Stimulated activated CD4-positive, alpha-beta T cell treated with anti-CD3 and anti-CD28 coated beads, TNF-alpha, amount 100 ng/mL, for 48 hours (primary cell): ENCODE measurements around the gene CFAP221.

Experiments used
- DNase-seq, 3 donors: peaks; one replicate each; pipeline ENCODE4 v3.0.0-alpha.2; 2020; ENCODE audit warnings: low read depth in 3 of 3

CFAP221 gene

DNA sequence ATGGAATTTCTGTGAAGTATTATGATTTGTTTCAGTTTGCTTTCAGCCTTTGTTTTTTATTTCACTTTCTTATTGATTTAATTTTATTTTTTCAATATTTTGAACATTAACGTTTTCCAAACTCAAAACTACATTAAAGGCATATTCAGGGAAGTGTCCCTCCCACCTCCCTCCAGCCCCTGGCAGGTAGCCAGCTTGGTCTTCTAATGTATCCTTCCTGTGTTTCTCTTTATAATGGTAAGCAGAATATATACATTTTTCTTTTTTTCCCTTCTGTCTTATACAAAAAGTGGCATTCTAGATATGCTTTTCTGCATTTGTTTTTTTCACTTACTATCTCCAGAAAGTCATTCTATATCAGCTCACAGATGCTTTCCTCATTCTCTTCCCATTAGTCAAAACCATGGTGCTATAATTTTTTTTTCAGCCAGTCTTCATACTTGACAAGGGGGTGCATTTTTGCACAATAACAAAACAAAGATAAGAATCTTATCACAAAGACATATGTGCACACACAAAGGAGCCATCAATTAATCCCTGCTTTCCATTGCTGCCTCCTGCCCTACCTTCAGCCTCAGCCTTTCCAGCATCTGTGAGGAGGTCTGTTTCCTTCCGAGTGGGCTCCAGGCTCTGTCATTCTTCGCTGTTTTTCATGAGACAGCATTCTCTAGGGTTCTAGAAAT, 101.1 kb downstream of the CFAP221 start:
- DNase-seq = no peak

DNA sequence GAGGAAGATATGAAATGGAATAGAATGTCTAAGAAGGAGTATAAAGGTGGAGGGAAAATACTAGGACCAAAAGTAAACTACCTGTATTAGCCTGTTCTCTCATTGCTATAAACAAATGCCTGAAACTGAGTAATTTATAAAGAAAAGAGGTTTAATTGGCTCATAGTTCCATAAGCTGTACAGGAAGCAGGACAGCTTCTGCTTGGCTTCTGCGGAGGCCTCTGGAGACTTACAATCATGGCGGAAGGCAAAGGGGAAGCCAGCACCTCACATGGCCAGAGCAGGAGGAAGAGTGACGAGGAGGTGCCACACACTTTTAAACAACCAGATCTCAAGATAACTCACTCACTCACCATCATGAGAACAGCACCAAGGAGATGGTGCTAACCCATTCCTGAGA, 101.9 kb downstream of the CFAP221 start:
- no peak for DNase-seq

DNA sequence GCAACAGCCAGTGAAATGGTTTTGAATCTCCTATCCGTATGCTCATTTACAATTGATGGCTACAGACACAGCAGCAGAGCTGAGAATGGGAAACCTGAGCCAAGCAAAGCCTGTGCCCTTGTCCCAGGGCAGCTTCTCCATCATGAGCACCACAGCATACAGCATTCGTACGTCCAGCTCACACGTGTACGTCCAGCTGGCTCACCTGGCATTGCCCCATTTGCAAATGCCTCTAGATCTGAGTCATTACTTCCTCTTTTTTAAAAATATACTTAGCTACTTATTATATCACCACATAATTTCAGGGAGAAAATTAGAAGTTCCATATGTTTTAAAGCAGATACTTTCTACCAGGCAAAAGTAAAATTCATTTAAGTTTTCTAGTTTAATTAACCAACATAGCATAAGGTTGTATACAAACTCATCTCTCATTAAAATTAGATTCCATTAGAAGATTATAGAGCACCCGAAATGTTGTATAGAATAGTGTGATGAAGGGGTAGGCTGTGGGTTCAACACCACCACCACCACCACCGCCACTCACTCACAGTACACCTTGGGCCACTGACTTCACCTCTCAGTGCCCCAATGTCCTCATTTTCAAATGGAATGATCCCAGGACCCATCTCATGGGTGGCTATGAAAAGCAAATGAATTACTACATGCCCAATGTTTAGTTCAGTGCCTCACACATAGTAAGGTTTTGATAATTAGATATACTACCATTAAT, 103.4 kb downstream of the CFAP221 start:
- no peak for DNase-seq

DNA sequence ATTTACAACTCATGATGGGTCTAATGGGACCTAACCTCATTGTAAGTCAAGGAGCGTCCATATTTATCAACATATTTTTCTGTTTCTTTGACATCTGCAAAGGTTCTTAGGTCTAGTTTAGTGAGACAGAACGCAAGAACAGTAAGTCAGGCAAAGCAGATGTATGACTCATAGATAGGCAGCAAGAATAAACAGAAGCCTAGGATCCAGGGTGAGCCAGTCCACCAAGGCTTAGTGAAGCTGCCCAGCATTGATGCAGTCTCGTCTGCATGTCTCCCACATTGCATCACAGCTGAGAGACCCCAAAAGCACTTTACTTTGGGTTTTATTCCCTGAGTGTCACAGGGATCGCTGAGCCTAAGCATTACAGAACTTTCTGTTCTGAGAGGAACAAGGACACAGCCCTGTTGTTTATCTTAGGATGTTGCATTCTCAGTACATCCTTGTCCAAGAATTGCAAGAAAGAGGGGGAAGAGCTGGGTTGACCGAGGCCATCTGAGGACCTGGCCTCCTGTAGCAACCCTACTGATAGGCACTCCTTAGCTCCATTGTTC, 105.2 kb downstream of the CFAP221 start:
- DNase-seq = no peak

DNA sequence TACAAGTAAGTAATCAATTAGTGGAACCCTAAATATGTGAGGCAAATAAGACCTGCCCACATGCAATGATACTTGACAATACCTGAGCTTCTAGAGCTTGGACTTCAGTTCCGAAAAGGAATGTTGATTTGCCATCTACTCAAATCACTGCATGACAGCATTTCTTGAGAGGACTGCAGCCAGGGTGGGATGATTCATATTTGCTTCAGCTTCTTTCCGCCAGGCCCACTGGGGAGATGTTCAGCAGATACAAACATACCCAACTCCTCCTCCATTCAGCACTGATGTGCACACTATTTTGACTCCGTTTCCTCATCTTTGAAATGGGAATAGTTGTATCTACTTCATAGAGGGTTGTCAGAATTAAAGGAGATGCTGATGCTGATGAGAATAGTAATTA, 106.0 kb downstream of the CFAP221 start:
- DNase-seq = no peak

DNA sequence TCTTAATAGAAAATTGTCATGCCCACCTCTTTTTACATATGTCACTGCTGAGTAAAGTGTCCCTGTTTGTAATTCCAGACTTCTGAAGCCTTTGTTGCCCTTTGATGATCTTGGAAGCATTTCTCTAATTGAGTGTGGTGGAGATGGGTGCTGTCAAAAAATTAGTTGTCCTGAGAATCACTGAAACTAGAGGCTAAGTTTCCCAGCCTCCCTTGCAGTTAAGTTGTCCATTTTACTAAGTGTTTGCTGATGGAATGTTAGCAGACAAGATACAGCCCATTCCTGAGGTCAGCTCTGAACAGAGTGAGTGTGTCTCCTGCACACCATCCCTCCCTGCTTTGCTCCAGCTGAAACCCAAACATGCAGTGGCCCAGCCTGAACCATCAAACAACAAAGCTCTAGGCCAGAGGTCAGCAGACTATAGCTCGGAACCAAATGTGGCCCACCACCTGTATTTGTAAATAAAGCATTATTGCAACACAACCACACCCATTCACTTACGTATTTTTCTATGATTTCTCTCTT, 106.7 kb downstream of the CFAP221 start:
- no peak for DNase-seq

DNA sequence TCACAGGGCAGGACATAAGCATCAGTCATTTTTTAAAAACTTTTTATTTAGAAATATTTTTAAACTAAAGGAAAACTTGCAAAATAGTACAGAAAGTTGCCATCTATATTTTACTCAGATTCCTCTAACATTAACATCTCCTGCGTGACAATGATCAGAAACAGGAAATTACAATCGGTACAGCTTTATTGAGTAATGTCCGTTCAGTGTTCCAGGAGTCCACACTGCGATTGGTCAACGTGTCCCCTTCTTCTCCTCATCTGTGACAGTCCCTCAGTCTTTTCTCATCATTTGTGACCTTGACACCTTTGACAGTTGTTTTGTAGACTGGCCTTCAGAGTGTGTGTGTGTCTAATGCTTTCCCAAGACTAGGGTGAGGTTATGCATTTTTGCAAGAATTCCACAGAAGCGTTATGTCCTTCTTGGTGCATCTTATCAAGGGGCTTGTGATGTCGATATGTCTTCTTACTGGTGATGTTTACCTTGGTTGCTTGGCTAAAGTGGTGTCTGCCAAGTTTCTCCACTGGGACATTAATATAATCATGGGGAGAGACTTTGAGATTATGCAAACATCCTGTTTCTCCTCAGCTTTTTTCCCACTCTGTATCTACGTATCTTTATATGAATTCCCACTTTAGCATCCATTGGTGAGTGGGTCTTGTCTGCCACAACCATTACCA, 113.4 kb downstream of the CFAP221 start:
- no peak for DNase-seq

DNA sequence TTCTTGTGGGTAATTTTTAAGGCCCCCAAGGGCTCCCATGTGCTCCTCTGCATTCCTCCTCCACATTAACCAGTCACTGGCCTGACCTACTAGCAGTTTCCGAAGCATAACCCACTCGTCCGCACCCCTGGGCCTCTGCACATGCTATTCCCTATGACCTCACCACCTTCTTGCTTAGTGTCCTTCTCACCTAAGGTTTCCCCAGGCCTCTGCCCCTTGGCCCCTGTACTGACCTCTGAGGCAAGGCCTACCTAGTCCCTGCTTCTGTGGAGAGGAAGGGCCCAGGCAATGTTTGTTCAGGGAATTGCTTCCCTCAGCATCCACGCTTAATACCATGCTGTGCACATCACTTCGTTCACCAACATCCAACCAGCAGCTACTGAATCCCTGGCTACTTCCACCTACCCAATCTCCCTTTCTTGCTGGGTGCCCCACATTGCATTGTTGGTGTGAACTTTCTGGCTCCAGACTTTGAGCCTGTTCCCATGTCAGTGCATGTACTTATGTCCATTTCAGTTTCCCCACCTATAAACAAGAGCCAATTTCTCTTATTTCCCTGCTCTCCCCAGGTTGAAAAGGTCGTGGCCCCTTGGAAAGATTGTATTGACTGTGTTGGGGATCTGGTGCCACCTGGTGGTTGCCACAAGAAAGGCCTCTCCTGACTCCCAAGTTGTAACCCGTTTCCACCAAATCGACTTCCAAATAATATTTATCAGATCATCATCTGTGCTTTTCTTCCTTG, 115.5 kb downstream of the CFAP221 start:
- DNase-seq = peak in 1 of 3 donors; percentile 40

DNA sequence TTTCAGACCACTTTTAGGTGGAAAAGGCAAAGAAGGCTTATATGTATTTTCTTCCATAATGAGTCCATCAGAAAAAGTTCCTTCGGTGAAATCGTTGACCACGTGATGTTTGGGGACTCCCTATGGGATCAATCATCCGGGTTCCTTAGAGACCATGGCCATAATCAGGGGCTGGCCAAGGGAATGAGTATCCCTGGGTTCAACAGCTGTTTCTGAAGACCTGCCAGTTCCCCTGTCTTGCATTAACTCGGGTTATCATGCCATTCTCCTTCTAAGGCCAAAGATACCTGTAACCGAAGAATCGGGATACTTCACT, 116.1 kb downstream of the CFAP221 start:
- no peak for DNase-seq

DNA sequence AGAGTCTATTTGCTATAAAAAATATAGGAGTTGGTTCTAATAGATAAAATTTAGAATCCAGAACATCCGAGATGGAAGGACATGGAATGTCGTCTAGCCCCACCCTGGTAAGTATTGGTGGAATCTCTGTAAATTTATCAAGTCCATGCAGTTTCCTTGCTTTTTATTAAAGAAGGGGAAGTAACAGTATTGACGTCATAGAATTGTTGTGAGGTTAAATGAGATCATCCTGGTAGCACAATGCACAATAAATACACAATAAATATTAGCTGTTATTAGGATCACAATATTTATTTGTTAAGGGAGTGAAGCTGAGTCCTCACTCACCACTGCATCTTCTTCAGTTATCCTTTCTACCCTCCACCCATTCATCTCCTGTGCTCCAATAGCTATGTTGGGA, 118.0 kb downstream of the CFAP221 start:
- no peak for DNase-seq

DNA sequence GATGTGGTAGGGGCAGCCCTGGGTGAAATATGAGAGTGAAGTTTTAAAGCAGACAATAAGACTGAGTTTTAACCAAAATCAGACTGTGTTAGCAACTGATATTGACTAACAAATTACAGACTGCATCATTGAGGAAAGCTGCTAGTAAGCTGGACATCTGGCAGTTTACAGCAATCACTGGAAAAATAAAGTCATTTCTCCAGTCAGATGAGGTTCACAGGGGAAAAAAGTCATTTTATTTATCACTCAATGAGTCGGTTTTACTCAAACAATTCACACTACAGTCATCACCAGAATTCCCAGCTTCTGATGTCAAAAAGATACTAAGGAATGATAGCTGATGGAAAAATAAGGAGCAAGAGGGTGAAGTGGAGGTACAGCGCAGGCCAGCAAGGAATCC, 124.3 kb downstream of the CFAP221 start:
- no peak for DNase-seq

DNA sequence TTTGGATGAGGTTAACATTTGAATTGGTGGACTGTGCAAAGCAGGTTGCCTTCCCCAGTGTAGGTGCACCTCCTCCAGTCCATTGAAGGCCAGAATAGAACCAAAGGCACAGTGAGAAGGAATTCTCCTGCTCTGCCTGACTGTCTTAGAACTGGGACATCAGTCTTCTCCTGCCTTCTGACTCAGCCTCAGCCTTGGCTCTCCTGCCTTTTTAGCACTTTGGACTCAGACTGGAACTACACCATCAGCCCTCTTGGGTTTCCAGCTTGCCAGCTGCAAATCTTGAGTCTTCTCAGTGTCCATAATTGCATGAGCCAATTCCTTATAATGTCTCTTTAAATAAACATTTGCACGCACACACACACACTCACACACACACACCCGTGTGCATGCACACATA, 126.8 kb downstream of the CFAP221 start:
- no peak for DNase-seq

DNA sequence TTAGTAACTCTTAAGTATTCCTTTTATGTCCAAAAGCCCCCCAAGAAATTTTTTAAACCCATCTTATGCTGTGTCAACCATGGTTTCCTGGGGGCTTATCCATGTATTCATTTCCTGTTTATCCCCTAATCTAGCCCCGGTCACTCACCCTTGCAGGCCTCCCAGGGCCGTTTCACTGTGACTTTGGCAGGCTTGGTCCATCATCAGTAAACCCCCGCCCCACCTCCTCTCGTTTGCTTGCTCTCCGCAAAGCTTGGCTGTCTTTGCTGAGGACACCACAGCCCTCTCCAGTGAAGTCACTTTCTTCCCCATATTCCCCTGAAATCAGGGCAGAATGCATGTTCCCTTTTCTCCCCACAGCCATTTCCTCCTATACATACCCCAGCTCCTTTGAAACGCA, 127.5 kb downstream of the CFAP221 start:
- DNase-seq = no peak

DNA sequence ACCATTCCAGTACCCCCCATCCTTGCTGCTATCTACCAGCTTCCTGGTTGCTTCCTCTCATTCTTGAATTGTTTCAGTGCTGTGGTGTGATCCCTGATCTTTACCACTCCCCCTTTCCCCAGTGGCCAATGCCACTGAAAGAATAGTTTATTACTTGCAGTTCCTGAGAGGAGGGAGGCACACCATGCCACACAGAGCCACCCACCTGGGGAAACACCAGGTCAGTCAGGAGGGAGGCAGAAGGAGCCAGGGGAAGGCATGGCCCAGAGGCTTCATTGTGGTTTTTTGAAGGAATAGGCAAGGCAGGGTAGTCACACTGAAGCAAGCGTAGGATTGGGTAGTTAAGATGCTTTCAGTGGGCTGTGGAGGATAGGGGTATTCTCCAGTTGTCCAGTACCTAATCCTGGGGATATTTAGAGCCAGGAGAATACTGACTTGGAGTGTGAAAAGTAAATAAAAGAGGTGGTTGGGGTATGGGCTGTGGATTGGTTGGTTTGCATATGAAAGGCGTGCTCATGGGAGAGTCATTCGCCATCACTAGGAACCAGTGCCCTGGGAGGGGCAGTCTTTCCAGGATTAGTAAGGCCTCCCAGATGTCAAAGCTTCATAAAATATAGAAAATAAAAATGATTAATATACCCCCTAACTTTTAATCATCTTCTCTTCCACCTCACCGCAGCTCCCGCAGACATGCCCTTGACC, 128.1 kb downstream of the CFAP221 start:
- DNase-seq = no peak

DNA sequence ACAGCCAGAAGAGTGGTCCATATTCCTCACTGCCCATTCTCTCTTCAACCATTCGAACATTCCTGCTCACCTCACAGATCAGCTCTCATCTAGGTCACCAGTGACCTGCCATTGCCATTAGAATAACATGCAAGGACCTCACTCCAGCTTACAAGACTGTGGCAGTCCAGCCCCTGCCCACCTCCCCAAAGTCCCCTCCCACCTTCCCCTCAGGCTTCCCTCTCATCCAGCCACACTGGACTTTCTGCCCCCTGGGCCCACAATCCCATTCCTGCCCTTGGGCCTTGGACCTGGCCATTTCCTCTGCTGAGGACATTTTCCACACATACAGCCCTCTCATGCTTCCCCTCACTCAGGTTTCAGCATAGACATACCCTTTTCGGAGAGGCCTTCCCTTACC, 129.5 kb downstream of the CFAP221 start:
- no peak for DNase-seq

DNA sequence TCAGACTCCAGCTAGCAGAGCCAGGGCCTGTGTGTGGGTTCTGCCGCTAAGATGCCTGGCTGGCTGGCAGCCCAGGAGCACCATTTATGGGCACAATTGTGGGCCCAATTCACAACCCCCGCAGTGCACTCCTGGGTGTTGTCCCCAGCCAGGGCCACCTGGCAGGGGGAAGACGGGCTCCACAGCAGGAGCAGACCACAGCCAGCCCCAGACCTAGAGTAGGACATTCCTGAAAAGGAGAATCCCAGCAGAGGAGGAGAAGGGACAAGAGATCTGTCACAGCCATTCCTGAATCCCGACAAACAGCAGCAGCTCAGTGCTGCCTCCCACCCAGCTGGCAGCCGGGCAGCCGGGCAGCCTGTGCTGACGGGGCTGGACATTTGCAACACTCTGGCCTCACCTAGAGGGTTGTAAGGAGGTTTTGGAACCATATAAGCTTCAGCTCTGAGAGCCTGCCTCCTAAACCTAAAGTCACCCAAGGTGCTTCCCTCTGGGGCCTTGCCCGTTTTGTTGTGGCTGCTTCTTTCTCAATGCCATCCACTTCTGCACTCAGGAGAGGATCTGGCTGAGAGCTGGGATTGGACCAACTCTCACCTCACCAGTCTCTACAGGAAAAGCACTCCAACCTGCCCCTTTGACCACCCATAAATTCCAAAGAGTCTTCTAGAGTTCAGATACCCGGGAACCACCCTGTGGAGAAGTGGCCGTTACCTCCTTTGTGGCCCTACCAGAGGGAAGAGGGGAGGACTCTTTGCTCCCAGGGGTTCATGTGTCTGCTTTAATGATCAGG, 130.7 kb downstream of the CFAP221 start:
- DNase-seq = no peak

DNA sequence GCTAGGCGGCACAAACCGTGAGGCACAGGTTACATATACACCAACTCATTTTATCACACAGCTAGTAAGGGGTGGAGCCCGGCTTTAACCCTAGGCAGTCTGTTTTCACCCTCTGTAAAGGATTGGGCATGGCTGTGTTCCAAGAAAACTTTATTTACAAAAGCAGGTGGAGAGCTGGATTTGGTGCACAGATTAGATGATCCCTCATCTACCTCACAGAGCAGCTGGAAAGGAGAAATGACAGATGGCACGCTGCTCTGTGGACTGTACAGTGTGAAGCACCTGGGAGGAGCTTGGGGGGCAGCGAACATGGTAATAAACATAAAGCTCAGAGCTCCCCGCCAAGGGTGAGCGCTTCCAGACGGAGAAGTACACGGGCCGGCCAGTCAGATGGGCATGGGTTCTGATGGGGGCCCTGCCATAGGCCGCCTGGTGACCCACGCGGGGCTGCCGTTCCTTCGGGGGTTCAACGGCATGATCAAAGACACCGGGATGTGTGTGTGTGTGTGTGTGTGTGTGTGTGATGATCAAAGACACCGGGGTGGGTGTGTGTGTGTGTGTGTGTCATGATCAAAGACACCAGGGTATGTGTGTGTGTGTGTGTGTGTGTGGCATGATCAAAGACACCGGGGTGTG, 133.9 kb downstream of the CFAP221 start:
- DNase-seq = no peak

DNA sequence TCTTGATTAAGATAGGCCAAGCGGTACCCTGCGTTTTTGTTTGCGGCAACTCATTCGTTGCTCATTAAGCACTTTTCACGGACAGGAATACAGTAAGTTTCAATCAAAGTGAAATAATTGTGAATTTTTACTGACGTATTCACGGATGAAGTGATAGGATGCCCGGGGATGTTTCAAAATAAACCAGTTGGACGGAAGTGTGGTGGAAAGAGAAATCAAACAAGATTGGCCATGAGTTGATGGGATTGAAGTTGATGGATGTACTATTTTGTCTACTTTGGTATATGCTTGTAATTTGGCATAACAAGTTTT, 135.2 kb downstream of the CFAP221 start:
- no peak for DNase-seq

DNA sequence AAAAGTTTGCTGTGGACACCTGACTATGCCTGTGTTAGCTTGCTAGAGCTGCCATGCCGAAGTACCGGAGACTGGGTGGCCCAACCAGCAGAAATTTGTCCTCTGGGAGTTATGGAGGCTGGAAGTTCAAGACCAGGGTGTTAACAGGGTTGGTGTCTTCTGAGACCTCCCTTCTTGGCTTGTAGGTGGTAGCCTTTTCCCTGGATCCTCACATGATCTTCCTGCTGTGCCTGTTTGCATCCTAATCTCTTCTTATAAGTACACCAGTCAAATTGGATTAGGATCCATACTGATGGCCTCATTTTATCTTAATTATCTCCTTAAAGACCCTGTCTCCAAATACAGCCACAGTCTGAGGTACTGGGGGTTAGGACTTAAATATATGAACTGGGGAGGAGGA, 135.6 kb downstream of the CFAP221 start:
- DNase-seq = no peak
